ENCODE results near the gene HTT. TPM values are rescaled to one million over a fixed set of nuclear protein-coding genes. Genes with fewer than 3 reads are reported as not detected.

HTT gene
- total RNA-seq, 3 donors from 2014 or later = 50.5 to 59.3 (median 51.5) TPM

GRCh38 chr4:3233391-3234071 lies 159.1 kb downstream of the HTT start:
- H3K9me3 Mint-ChIP-seq = no peaks in the 10 kb centered on the region
- H3K4me1 Mint-ChIP-seq (ENCODE audit: low read depth) = no peaks in the 10 kb centered on the region
- DNase-seq (no peak), ATAC-seq (no peak)
- no peak overlapping the region for H3K4me3 Mint-ChIP-seq
- no peaks in the 10 kb centered on the region for H3K27me3 Mint-ChIP-seq (ENCODE audit: low read depth)
- peaks cover 55% of the 10 kb centered on the region for H3K36me3 Mint-ChIP-seq (ENCODE audit: insufficient read depth)

- no peaks in the 10 kb centered on the region for H3K9me3 Mint-ChIP-seq
- no peak overlapping the region for H3K4me3 Mint-ChIP-seq
- H3K4me1 Mint-ChIP-seq (ENCODE audit: low read depth) = no peaks in the 10 kb centered on the region
- ATAC-seq (no peak), DNase-seq (no peak)
- H3K27me3 Mint-ChIP-seq (ENCODE audit: low read depth) = no peaks in the 10 kb centered on the region
- peaks cover 47% of the 10 kb centered on the region for H3K36me3 Mint-ChIP-seq (ENCODE audit: insufficient read depth)
Measured at GRCh38 chr4:3234171-3235029, 159.9 kb downstream of the HTT start.

- Mint-ChIP-seq H3K4me1 (ENCODE audit: low read depth) (no peaks in the 10 kb centered on the region), H3K27me3 (ENCODE audit: low read depth) (no peaks in the 10 kb centered on the region), H3K9me3 (no peaks in the 10 kb centered on the region), H3K36me3 (ENCODE audit: insufficient read depth) (peaks cover 44% of the 10 kb centered on the region), H3K4me3 (no peak overlapping the region)
- ATAC-seq (no peak), DNase-seq (no peak)
Measured at GRCh38 chr4:3235030-3235345, 160.5 kb downstream of the HTT start.

GRCh38 chr4:3235581-3235980 lies 161.1 kb downstream of the HTT start:
- no peak overlapping the region for H3K4me3 Mint-ChIP-seq
- no peaks in the 10 kb centered on the region for H3K9me3 Mint-ChIP-seq
- peaks cover 40% of the 10 kb centered on the region for H3K36me3 Mint-ChIP-seq (ENCODE audit: insufficient read depth)
- DNase-seq = no peak
- ATAC-seq = no peak
- H3K27me3 Mint-ChIP-seq (ENCODE audit: low read depth) = no peaks in the 10 kb centered on the region
- no peaks in the 10 kb centered on the region for H3K4me1 Mint-ChIP-seq (ENCODE audit: low read depth)

GRCh38 chr4:3236326-3236878 lies 161.9 kb downstream of the HTT start:
- Mint-ChIP-seq H3K4me3 (no peak overlapping the region), H3K9me3 (no peaks in the 10 kb centered on the region)
- no peak for ATAC-seq

GRCh38 chr4:3237266-3237665 lies 162.8 kb downstream of the HTT start:
- H3K36me3 Mint-ChIP-seq (ENCODE audit: insufficient read depth) = peaks cover 33% of the 10 kb centered on the region
- H3K27me3 Mint-ChIP-seq (ENCODE audit: low read depth) = no peaks in the 10 kb centered on the region
- no peak for ATAC-seq
- no peak overlapping the region for H3K4me3 Mint-ChIP-seq
- peaks cover 2% of the 10 kb centered on the region for H3K4me1 Mint-ChIP-seq (ENCODE audit: low read depth)
- no peaks in the 10 kb centered on the region for H3K9me3 Mint-ChIP-seq
- no peak for DNase-seq

More at GRCh38 chr4:3236326-3236878, 161.9 kb downstream of the HTT start:
- Mint-ChIP-seq H3K4me1 (ENCODE audit: low read depth) (no peaks in the 10 kb centered on the region), H3K36me3 (ENCODE audit: insufficient read depth) (peaks cover 36% of the 10 kb centered on the region), H3K27me3 (ENCODE audit: low read depth) (no peaks in the 10 kb centered on the region)
- no peak for DNase-seq

- peaks cover 8% of the 10 kb centered on the region for H3K4me1 Mint-ChIP-seq (ENCODE audit: low read depth)
- H3K27me3 Mint-ChIP-seq (ENCODE audit: low read depth) = no peaks in the 10 kb centered on the region
- ATAC-seq (no peak), DNase-seq (no peak)
- H3K9me3 Mint-ChIP-seq = no peaks in the 10 kb centered on the region
- H3K4me3 Mint-ChIP-seq = no peak overlapping the region
- H3K36me3 Mint-ChIP-seq (ENCODE audit: insufficient read depth) = peaks cover 30% of the 10 kb centered on the region
Measured at GRCh38 chr4:3237712-3238560, 163.5 kb downstream of the HTT start.

GRCh38 chr4:3238721-3239120 lies 164.2 kb downstream of the HTT start:
- no peaks in the 10 kb centered on the region for H3K9me3 Mint-ChIP-seq
- DNase-seq (no peak), ATAC-seq (no peak)
- no peaks in the 10 kb centered on the region for H3K27me3 Mint-ChIP-seq (ENCODE audit: low read depth)
- no peak overlapping the region for H3K4me3 Mint-ChIP-seq
- H3K4me1 Mint-ChIP-seq (ENCODE audit: low read depth) = peaks cover 11% of the 10 kb centered on the region
- peaks cover 26% of the 10 kb centered on the region for H3K36me3 Mint-ChIP-seq (ENCODE audit: insufficient read depth)

GRCh38 chr4:3239303-3239702 lies 164.8 kb downstream of the HTT start:
- Mint-ChIP-seq H3K4me1 (ENCODE audit: low read depth) (peaks cover 11% of the 10 kb centered on the region), H3K4me3 (no peak overlapping the region), H3K9me3 (no peaks in the 10 kb centered on the region), H3K27me3 (ENCODE audit: low read depth) (no peaks in the 10 kb centered on the region), H3K36me3 (ENCODE audit: insufficient read depth) (peaks cover 22% of the 10 kb centered on the region)
- DNase-seq = no peak
- ATAC-seq = no peak

- DNase-seq = no peak
- H3K36me3 Mint-ChIP-seq (ENCODE audit: insufficient read depth) = peaks cover 15% of the 10 kb centered on the region
- H3K4me3 Mint-ChIP-seq = no peak overlapping the region
- ATAC-seq = no peak
- H3K4me1 Mint-ChIP-seq (ENCODE audit: low read depth) = peaks cover 11% of the 10 kb centered on the region
- H3K27me3 Mint-ChIP-seq (ENCODE audit: low read depth) = no peaks in the 10 kb centered on the region
- H3K9me3 Mint-ChIP-seq = no peaks in the 10 kb centered on the region
Measured at GRCh38 chr4:3239998-3240920, 165.8 kb downstream of the HTT start.

- Mint-ChIP-seq H3K4me1 (ENCODE audit: low read depth) (peaks cover 11% of the 10 kb centered on the region), H3K27me3 (ENCODE audit: low read depth) (no peaks in the 10 kb centered on the region), H3K36me3 (ENCODE audit: insufficient read depth) (peaks cover 12% of the 10 kb centered on the region), H3K9me3 (no peaks in the 10 kb centered on the region), H3K4me3 (no peak overlapping the region)
- ATAC-seq (no peak), DNase-seq (no peak)
Measured at GRCh38 chr4:3240936-3241522, 166.5 kb downstream of the HTT start.

- Mint-ChIP-seq H3K4me1 (ENCODE audit: low read depth) (peaks cover 11% of the 10 kb centered on the region), H3K4me3 (no peak overlapping the region), H3K36me3 (ENCODE audit: insufficient read depth) (peaks cover 12% of the 10 kb centered on the region), H3K9me3 (no peaks in the 10 kb centered on the region), H3K27me3 (ENCODE audit: low read depth) (no peaks in the 10 kb centered on the region)
- DNase-seq (no peak), ATAC-seq (no peak)
Measured at GRCh38 chr4:3241898-3242524, 167.5 kb downstream of the HTT start.
